Mucosa of descending colon (tissue), 3 donors: ENCODE data around the gene SPTBN1. TPM values are rescaled to one million over a fixed set of nuclear protein-coding genes. Genes with fewer than 3 reads are reported as not detected.
"Not testable (repeated sequence)": the region's sequence is repeated elsewhere in the genome, so short reads cannot be mapped to it uniquely, and the experiment has no call there.

Experiments used
- ATAC-seq: fragments of 200-7000 bp; cut with Tn5 transposase; one replicate; pipeline ENCODE4 v1.9.1; 2020; ENCODE audit warnings: mild to moderate bottlenecking, moderate library complexity
- DNase-seq, 3 donors: peaks; one replicate each; pipeline ENCODE4 v3.0.0-alpha.2; 2020
- H3K36me3 ChIP-seq: fragments of 200-600 bp; one replicate; pipeline ENCODE4 v1.8.0; 2021; ENCODE audit warnings: low read depth, mild to moderate bottlenecking
- H3K4me1 ChIP-seq: fragments of 200-600 bp; one replicate; pipeline ENCODE4 v1.8.0; 2021; ENCODE audit warnings: low read depth, mild to moderate bottlenecking
- H3K4me3 ChIP-seq: fragments of 200-600 bp; one replicate; pipeline ENCODE4 v1.8.0; 2021; ENCODE audit warnings: mild to moderate bottlenecking
- H3K9me3 ChIP-seq: fragments of 200-600 bp; one replicate; pipeline ENCODE4 v1.8.0; 2021; ENCODE audit warnings: mild to moderate bottlenecking
- intact Hi-C, 2 donors: fragments of 100-400 bp; cut with DNase I in 1 of 2; cut with micrococcal nuclease in 1 of 2; formaldehyde crosslinking; loops; one replicate each; pipeline versions ENCODE4 v1.11.0 to v1.11.1; 2022; cut with DNase I, micrococcal nuclease
- total RNA-seq, 3 donors: library from RNA; stranded (reverse); fragmentation: NEBNext Ultra II Directional in 2 of 3; extraction: Animal tissue kit (Norgen Biotek cat#: 25700) in 2 of 3; gene quantifications; one replicate each; pipeline versions ENCODE4 v1.2.1 to v1.2.4, GENCODE V29; 2021 to 2023
- TF ChIP-seq, protein P1 (sequence below): fragments of 200-600 bp; IDR thresholded peaks from one replicate; pipeline ENCODE4 v1.8.0; 2022; ENCODE audit warnings: antibody characterized with exemption, mild to moderate bottlenecking
- donor health status: DM: no; HTN: no; CAD: no; lungs with moderate emphysema.
- donor health status: DM: no; HTN: no; CAD: no.
- donor health status: DM: no; HTN: yes; CAD: no.

SPTBN1 gene
- total RNA-seq, 3 donors from 2014 or later, result 237 to 396 (median 392) TPM

DNA sequence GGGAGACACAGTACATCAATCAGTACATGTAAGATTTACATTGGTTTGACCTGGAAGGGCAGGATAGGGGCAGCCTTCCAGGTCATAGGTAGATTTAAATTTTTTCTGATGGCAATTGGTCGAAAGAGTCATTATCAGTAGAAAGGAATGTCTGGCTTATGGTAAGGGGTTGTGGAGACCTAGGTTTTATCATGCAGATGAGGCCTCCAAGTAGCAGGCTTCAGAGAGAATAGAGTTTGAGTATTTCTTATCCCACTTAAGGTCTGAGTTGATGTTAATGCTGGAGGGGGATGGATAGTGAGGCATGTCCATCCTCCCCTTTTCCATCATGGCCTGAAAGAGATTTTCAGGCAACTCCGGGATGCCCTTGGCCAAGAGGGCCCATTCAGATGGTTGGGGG is 60.7 kb downstream of the SPTBN1 start:
- Histone ChIP-seq H3K4me1 (no peaks in the 10 kb centered on the region), H3K9me3 (no peaks in the 10 kb centered on the region), H3K4me3 (no peak overlapping the region), H3K36me3 (no peaks in the 10 kb centered on the region)
- DNase-seq (no peak), ATAC-seq (no peak)
- intact Hi-C loops, result no loop called here
- TF ChIP-seq, protein P1, sequence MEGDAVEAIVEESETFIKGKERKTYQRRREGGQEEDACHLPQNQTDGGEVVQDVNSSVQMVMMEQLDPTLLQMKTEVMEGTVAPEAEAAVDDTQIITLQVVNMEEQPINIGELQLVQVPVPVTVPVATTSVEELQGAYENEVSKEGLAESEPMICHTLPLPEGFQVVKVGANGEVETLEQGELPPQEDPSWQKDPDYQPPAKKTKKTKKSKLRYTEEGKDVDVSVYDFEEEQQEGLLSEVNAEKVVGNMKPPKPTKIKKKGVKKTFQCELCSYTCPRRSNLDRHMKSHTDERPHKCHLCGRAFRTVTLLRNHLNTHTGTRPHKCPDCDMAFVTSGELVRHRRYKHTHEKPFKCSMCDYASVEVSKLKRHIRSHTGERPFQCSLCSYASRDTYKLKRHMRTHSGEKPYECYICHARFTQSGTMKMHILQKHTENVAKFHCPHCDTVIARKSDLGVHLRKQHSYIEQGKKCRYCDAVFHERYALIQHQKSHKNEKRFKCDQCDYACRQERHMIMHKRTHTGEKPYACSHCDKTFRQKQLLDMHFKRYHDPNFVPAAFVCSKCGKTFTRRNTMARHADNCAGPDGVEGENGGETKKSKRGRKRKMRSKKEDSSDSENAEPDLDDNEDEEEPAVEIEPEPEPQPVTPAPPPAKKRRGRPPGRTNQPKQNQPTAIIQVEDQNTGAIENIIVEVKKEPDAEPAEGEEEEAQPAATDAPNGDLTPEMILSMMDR, result no peak

- H3K36me3 ChIP-seq, H3K9me3 ChIP-seq, intact Hi-C loops, H3K4me3 ChIP-seq, H3K4me1 ChIP-seq, DNase-seq, ATAC-seq: not testable (repeated sequence)
Observed at GRCh38 chr2:54518016-54518415, 61.9 kb downstream of the SPTBN1 start.

DNA sequence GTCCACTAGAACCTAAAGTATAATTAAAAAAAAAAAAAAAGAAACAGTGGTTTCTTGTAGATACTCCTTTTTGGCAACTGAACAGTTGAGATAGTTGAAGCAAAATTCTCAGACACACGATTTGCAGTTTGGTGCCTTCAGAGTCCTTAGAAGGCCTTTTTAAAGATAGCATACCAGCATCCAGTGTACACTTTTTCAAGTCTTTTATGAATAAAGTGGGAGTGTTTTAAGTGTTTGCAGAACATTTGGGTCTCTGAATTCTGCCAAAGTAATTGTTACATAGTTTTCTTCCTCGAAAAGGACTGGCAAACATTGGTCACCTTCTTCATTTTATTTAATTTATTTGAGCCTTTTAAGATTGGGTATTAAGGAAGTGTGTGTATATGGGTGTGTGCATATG is 62.3 kb downstream of the SPTBN1 start:
- DNase-seq (no peak), ATAC-seq (no peak)
- Histone ChIP-seq H3K36me3 (no peaks in the 10 kb centered on the region), H3K4me3 (no peak overlapping the region), H3K4me1 (peaks cover 7% of the 10 kb centered on the region), H3K9me3 (no peaks in the 10 kb centered on the region)
- intact Hi-C loops, result no loop called here
- TF ChIP-seq, protein P1, result no peak

- Histone ChIP-seq H3K36me3 (no peaks in the 10 kb centered on the region), H3K9me3 (no peaks in the 10 kb centered on the region), H3K4me1 (peaks cover 10% of the 10 kb centered on the region), H3K4me3 (no peak overlapping the region)
- TF ChIP-seq, protein P1, result no peak
- intact Hi-C loops, result loop anchor here in 1 of 2 donors (10.0 kb wide), 1 partner anchor 185 kb away; no protein-coding TSS in a partner anchor
- DNase-seq (no peak), ATAC-seq (no peak)
Observed at GRCh38 chr2:54519841-54520459, 63.8 kb downstream of the SPTBN1 start.

GRCh38 chr2:54520687-54521086 is 64.6 kb downstream of the SPTBN1 start:
- Histone ChIP-seq H3K4me1 (peaks cover 12% of the 10 kb centered on the region), H3K4me3 (no peak overlapping the region), H3K9me3 (no peaks in the 10 kb centered on the region), H3K36me3 (no peaks in the 10 kb centered on the region)
- DNase-seq (no peak), ATAC-seq (no peak)
- TF ChIP-seq, protein P1, result no peak
- intact Hi-C loops, result loop anchor here in 1 of 2 donors (10.0 kb wide), 1 partner anchor 184 kb away; no protein-coding TSS in a partner anchor

DNA sequence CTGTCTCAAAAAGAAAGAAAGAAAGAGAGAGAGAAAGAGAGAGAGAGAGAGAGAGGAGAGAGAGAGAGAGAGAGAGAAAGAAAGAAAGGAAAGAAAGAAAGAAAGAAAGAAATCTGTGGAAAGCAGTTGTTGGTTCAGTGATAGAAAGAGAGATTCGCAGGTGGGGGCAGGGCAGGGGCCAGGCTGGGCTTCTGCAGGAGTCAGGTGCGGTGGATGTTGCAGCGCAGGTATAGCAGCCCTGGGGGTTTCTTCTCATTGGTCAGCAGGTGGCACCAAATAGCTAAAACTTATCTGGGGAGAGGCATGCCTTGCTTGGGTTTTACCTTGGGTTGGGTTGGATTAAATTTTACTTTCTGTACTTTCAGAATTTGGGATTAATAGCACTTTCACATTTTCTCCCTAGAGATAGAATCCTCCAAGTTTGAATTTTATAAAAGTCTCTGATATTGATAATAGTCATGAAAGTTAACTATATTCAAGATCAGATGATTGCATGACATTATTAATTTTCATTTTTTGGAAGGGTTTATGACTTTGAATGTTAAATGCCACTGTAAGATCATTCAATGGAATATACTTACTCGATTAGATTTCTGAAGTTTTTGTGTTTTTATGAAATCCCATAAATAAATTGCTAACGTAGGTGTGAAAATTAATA is 66.6 kb downstream of the SPTBN1 start:
- Histone ChIP-seq H3K36me3 (no peaks in the 10 kb centered on the region), H3K4me3 (no peak overlapping the region), H3K9me3 (no peaks in the 10 kb centered on the region), H3K4me1 (peaks cover 12% of the 10 kb centered on the region)
- TF ChIP-seq, protein P1, result peak; percentile 11
- ATAC-seq (peak; percentile 97), DNase-seq (peak in 2 of 3 donors; percentile 66 to 73)
- intact Hi-C loops, result loop anchor here in 1 of 2 donors (10.0 kb wide), 1 partner anchor 182 kb away; no protein-coding TSS in a partner anchor
